ENCODE data around the gene SYNPO.

Gene SYNPO

DNA sequence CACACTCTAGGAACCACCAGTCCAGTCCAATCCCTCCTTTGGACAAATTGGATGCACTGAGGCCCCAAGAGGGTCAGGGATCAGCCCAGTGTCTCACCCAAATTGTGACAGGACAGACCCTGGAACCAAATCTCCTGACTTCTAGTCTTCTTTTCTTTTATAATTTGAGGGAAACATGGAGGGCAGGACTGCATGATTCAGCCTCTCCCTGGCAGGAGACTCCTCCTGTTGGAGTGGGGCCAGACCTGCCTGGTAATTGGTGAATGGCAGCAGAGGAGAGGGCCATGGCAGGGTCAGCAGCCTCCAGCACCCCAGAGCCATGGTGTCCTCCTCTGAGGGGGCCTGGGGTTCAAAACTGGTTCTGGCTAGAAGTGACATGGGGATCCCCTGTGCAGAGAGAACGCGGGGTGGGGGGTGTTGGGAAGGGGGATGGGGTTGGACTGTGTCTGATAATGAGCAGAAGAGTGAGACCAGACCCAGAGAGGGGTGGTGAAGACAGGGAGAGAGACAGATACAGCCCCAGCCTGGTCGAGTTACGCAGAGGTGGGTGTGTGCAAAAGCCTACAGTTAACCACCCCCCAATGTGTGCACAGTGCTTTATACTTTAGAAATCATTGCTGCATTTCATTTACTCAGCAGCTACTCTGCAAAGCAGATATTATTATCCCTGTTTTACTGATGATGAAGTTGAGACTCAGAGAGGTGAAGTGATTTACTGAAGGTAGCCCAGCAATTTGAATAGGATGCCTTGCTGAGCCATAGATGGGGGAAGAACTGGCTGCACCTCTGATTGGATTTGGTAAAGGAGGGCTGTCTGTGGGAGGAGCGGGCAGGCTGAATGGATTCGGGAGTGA, 3.8 kb upstream of the SYNPO start:
- CTCF ChIA-PET: no interaction called here
- POLR2A ChIA-PET: no interaction called here
- DNase-seq (ENCODE audit: extremely low spot score): no peak
- TF ChIP-seq TARDBP (IDR thresholded peaks at IDR 0.05) (no peak), FOXK2 (IDR thresholded peaks at IDR 0.05) (no peak), CTBP1 (IDR thresholded peaks at IDR 0.05; ENCODE audit: borderline replicate concordance) (no peak), L3MBTL2 (conservative IDR thresholded peaks at IDR 0.05) (no peak), BHLHE40 (IDR thresholded peaks at IDR 0.05; ENCODE audit: borderline replicate concordance) (no peak)

DNA sequence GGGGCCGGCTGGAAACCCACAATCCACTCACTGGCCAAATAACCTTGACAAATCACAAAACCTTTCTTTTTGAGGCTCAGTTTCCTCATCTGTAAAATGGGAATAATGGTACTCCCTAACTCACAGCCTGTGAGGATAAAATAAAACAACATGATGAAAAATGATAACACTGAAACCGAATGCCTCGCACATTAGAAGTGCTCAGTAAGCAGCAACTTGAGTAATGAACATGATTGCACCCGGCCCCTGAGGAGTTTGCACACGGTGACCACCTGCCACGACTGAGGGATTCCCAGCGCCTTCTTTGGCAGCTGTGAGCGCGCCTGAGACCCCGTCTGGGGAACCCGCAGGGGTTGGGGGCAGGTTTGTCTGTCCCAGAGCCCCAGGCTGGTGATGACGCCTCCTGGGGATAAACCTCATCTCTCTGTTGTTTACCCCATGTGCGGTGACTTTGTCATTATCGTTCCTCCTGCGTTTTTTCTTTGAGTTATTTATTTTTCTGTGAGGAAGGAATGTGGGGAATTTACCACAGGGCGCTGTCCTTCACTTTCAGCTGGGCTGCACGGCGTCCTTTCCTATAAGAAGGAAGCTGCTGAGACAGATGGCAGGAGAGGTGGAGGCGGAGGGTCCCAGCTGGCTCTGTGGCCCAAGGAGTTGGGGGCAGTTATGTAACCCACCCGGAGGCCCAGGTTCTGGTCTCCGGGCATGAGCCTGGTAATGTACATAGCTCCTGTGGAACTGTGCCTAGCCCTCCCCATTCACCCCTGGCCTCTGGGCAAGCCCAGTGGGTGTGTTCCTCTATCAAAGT, 3.0 kb upstream of the SYNPO start:
- CTCF ChIA-PET: interaction anchor here (0.6 kb wide), 2 partner anchors 65 to 77 kb away, joined by 3 to 6 read pairs; no protein-coding TSS in a partner anchor
- POLR2A ChIA-PET: interaction anchor here (0.7 to 1.3 kb wide), 3 partner anchors 11 to 18 kb away, joined by 3 read pairs; no protein-coding TSS in a partner anchor

DNA sequence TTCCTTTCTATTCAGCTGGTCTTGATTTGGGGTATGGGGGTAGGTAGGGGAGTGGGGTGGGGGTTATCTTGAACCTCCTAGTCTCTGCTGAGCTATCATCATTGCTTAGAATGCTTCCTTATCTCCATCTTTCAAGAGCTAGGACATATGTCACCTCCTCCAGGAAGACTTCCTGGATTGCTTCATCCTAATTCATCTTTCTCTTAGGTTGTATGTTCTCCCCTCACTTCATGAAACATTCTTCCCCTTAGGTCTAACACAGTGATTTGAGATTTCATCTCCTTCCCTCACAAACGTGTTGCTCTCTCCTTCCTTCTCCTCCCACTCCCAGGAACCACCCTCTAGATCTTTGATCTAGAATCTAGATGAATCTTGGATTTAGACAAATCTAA, 2.4 kb upstream of the SYNPO start:
- CTCF ChIA-PET: interaction anchor here (0.6 kb wide), 2 partner anchors 65 to 77 kb away, joined by 3 to 6 read pairs; no protein-coding TSS in a partner anchor
- DNase-seq (ENCODE audit: extremely low spot score): no peak
- POLR2A ChIA-PET: interaction anchor here (0.7 to 2.1 kb wide), 4 partner anchors 11 to 63 kb away, joined by 3 to 5 read pairs (median 3); partner anchors contain the start of gene RBM22
- TF ChIP-seq LEF1 (IDR thresholded peaks at IDR 0.05; ENCODE audit: borderline replicate concordance): no peak
- TF ChIP-seq ARNT (IDR thresholded peaks at IDR 0.05): no peak
- no peak for TF ChIP-seq ZNF384 (IDR thresholded peaks at IDR 0.05)
- TF ChIP-seq FOXM1 (IDR thresholded peaks at IDR 0.05; ENCODE audit: borderline replicate concordance): no peak
- TF ChIP-seq NFRKB (IDR thresholded peaks at IDR 0.05): no peak
- no peak for TF ChIP-seq HDGF (IDR thresholded peaks at IDR 0.05; ENCODE audit: borderline replicate concordance)
- no peak for TF ChIP-seq ELF4 (IDR thresholded peaks at IDR 0.05)
- no peak for TF ChIP-seq CTBP1 (IDR thresholded peaks at IDR 0.05; ENCODE audit: borderline replicate concordance)
- no peak for TF ChIP-seq TARDBP (IDR thresholded peaks at IDR 0.05)

More for the DNA sequence above, 3.0 kb upstream of the SYNPO start:
- TF ChIP-seq FOXA1 (IDR thresholded peaks at IDR 0.05) (no peak), PKNOX1 (IDR thresholded peaks at IDR 0.05) (no peak)
- DNase-seq (ENCODE audit: extremely low spot score): no peak

GRCh38 chr5:150638488-150639376, 1.7 kb upstream of the SYNPO start:
- ChIA-PET POLR2A (interaction anchor here (1.2 to 2.1 kb wide), 3 partner anchors 12 to 62 kb away, joined by 3 to 5 read pairs (median 3); partner anchors contain the start of gene RBM22), CTCF (interaction anchor here (0.6 to 1.2 kb wide), 2 partner anchors 66 to 79 kb away, joined by 4 to 6 read pairs; no protein-coding TSS in a partner anchor)
- DNase-seq (ENCODE audit: extremely low spot score): no peak
- TF ChIP-seq NFRKB (IDR thresholded peaks at IDR 0.05) (no peak), HDGF (IDR thresholded peaks at IDR 0.05; ENCODE audit: borderline replicate concordance) (no peak), ELF4 (IDR thresholded peaks at IDR 0.05) (no peak), FOXA1 (IDR thresholded peaks at IDR 0.05) (no peak), ARNT (IDR thresholded peaks at IDR 0.05) (no peak), BHLHE40 (IDR thresholded peaks at IDR 0.05; ENCODE audit: borderline replicate concordance) (no peak), SUZ12 (IDR thresholded peaks at IDR 0.05) (no peak), L3MBTL2 (conservative IDR thresholded peaks at IDR 0.05) (no peak), FOXK2 (IDR thresholded peaks at IDR 0.05) (no peak), FOXM1 (IDR thresholded peaks at IDR 0.05; ENCODE audit: borderline replicate concordance) (no peak), ZNF384 (IDR thresholded peaks at IDR 0.05) (no peak), CTBP1 (IDR thresholded peaks at IDR 0.05; ENCODE audit: borderline replicate concordance) (no peak)

GRCh38 chr5:150639377-150639692, 1.1 kb upstream of the SYNPO start:
- ChIA-PET POLR2A (interaction anchor here (2.1 kb wide), 1 partner anchor 62 kb away, joined by 5 read pairs; the partner anchor contains the start of gene RBM22), CTCF (interaction anchor here (1.2 kb wide), 1 partner anchor 79 kb away, joined by 4 read pairs; no protein-coding TSS in a partner anchor)
- no peak for TF ChIP-seq SP1 (IDR thresholded peaks at IDR 0.05)
- no peak for TF ChIP-seq SUZ12 (IDR thresholded peaks at IDR 0.05)
- no peak for TF ChIP-seq TARDBP (IDR thresholded peaks at IDR 0.05)
- TF ChIP-seq PKNOX1 (IDR thresholded peaks at IDR 0.05): no peak
- no peak for TF ChIP-seq BHLHE40 (IDR thresholded peaks at IDR 0.05; ENCODE audit: borderline replicate concordance)
- no peak for TF ChIP-seq FOXM1 (IDR thresholded peaks at IDR 0.05; ENCODE audit: borderline replicate concordance)
- TF ChIP-seq ARNT (IDR thresholded peaks at IDR 0.05): no peak
- TF ChIP-seq HDGF (IDR thresholded peaks at IDR 0.05; ENCODE audit: borderline replicate concordance): no peak
- no peak for TF ChIP-seq L3MBTL2 (conservative IDR thresholded peaks at IDR 0.05)
- TF ChIP-seq NFRKB (IDR thresholded peaks at IDR 0.05): no peak
- no peak for TF ChIP-seq ZNF384 (IDR thresholded peaks at IDR 0.05)
- TF ChIP-seq CTBP1 (IDR thresholded peaks at IDR 0.05; ENCODE audit: borderline replicate concordance): no peak
- TF ChIP-seq ELF4 (IDR thresholded peaks at IDR 0.05): no peak
- no peak for TF ChIP-seq FOXK2 (IDR thresholded peaks at IDR 0.05)
- TF ChIP-seq FOXA1 (IDR thresholded peaks at IDR 0.05): no peak
- TF ChIP-seq LEF1 (IDR thresholded peaks at IDR 0.05; ENCODE audit: borderline replicate concordance): no peak
- no peak for DNase-seq (ENCODE audit: extremely low spot score)
